Lower lobe of right lung (tissue), 2 donors: ENCODE results near the gene PHACTR3. TPM values are rescaled to one million over a fixed set of nuclear protein-coding genes. Genes with fewer than 3 reads are reported as not detected.
A peak's percentile ranks its signal among the peaks of the same experiment; 100 is the strongest.

Experiments used
- ATAC-seq, 2 donors: fragments of 200-7000 bp; cut with Tn5 transposase; one replicate each; pipeline ENCODE4 v1.9.1; 2020 to 2022; ENCODE audit warnings: mild to moderate bottlenecking in 2 of 2, moderate library complexity in 2 of 2
- DNase-seq: peaks from one replicate; pipeline ENCODE4 v3.0.0-alpha.2; 2020
- H3K27ac ChIP-seq: fragments of 200-600 bp; one replicate; pipeline ENCODE4 v1.8.0; 2022
- H3K27me3 ChIP-seq: fragments of 200-600 bp; one replicate; pipeline ENCODE4 v1.8.0; 2022; ENCODE audit warnings: low read depth
- H3K36me3 ChIP-seq: fragments of 200-600 bp; one replicate; pipeline ENCODE4 v1.8.0; 2022; ENCODE audit warnings: mild to moderate bottlenecking
- H3K4me1 ChIP-seq: fragments of 200-600 bp; one replicate; pipeline ENCODE4 v1.8.0; 2022
- H3K4me3 ChIP-seq: fragments of 200-600 bp; one replicate; pipeline ENCODE4 v1.8.0; 2022; ENCODE audit warnings: mild to moderate bottlenecking
- H3K9me3 ChIP-seq: fragments of 200-600 bp; one replicate; pipeline ENCODE4 v1.8.0; 2022
- intact Hi-C: fragments of 100-400 bp; cut with DNase I; formaldehyde crosslinking; loops from one replicate; pipeline ENCODE4 v1.11.0; 2022
- total RNA-seq: library from RNA; stranded (reverse); fragmentation: NEBNext Ultra II Directional; extraction: Animal tissue kit (Norgen Biotek cat#: 25700); gene quantifications from one replicate; pipeline ENCODE4 v1.2.1, GENCODE V29; 2021
- TF ChIP-seq, protein P1 (sequence below): fragments of 200-600 bp; IDR thresholded peaks from one replicate; pipeline ENCODE4 v1.8.0; 2022; ENCODE audit warnings: antibody characterized with exemption, mild to moderate bottlenecking
- donor health status: DM: no; HTN: yes; CAD: no; lungs with severe emphysema.

The PHACTR3 gene
- total RNA-seq, 1 donor from 2014 or later: 9.0 TPM

DNA sequence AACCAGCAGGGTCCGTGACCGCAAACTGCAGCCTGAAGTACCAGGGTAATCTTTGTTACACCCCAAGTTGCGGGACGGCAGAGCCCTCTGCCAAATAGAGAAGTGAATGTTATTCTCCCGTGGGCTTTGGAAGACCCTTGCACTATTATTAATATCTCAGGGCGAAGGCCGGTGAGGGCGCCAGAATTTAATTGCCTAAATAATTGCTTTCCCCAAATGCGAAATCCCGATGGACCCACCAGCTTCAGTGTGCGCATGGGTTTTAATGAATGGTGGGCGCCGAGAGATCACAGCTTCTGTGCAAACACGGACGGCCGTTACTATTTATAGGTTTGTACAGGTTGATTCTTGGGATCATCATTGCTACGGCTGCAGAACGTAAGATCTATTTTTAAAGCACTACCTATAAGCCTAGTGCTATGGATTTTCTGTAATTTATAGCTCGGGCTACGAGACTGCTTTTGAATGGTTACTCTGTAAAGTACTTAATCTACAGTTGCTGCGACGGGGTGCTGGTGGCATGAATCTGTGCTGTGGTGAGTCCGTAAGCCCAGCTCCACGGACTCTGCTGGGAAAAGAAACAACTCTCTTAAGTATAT is 15.2 kb upstream of the PHACTR3 start:
- Histone ChIP-seq H3K9me3 (no peaks in the 10 kb centered on the region), H3K36me3 (no peaks in the 10 kb centered on the region), H3K27ac (no peak overlapping the region), H3K27me3 (peaks cover 4% of the 10 kb centered on the region), H3K4me1 (no peaks in the 10 kb centered on the region), H3K4me3 (no peak overlapping the region)
- DNase-seq (no peak), ATAC-seq (no peak)
- intact Hi-C loops: no loop called here
- TF ChIP-seq, protein P1, sequence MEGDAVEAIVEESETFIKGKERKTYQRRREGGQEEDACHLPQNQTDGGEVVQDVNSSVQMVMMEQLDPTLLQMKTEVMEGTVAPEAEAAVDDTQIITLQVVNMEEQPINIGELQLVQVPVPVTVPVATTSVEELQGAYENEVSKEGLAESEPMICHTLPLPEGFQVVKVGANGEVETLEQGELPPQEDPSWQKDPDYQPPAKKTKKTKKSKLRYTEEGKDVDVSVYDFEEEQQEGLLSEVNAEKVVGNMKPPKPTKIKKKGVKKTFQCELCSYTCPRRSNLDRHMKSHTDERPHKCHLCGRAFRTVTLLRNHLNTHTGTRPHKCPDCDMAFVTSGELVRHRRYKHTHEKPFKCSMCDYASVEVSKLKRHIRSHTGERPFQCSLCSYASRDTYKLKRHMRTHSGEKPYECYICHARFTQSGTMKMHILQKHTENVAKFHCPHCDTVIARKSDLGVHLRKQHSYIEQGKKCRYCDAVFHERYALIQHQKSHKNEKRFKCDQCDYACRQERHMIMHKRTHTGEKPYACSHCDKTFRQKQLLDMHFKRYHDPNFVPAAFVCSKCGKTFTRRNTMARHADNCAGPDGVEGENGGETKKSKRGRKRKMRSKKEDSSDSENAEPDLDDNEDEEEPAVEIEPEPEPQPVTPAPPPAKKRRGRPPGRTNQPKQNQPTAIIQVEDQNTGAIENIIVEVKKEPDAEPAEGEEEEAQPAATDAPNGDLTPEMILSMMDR: no peak

DNA sequence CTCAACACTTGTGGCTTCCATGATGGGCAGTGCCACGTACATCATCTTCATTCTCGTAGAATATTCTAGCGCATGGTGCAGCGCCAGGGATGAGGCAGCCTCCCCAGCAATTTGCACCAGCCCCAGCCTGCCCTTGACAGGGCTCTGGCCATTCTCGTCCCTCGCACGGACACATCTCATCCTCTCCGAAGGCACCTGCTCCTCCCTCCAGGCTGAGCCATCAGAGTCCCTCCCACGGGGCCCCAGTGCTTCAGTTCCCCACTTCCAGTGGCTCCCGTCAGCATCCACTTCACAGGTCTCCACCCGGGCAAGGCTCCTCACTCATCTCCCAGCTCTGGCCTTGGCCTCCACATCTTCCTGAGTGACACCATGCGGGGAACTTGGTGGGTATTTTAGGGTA is 13.3 kb upstream of the PHACTR3 start:
- DNase-seq: no peak

DNA sequence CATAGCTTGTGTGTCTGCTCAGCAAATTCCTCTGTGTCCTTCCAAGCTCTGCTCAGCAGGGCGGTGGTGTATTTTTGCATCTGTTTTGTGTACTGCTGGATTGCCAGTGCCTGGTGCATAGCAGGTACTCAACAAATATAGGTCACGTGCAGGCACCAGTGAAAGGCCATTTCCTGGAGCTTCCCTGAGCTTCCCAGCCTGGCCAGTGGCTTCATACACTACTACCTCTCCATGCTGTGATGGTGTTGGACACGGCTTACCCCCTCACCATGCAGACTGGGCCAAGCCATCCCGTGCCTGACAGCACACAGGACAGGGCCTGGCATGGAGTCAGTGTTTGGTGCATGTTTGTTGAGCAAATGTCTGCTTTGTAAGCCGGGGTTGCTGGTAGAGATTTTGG is 7.7 kb upstream of the PHACTR3 start:
- H3K36me3 ChIP-seq: no peaks in the 10 kb centered on the region
- H3K4me1 ChIP-seq: no peaks in the 10 kb centered on the region
- ATAC-seq: no peak
- no peak for DNase-seq
- intact Hi-C loops: no loop called here
- H3K9me3 ChIP-seq: no peaks in the 10 kb centered on the region
- TF ChIP-seq, protein P1: no peak
- peaks cover 16% of the 10 kb centered on the region for H3K27me3 ChIP-seq
- H3K4me3 ChIP-seq: no peak overlapping the region
- no peak overlapping the region for H3K27ac ChIP-seq

More for the DNA sequence above, 13.3 kb upstream of the PHACTR3 start:
- TF ChIP-seq, protein P1: no peak
- H3K4me1 ChIP-seq: no peaks in the 10 kb centered on the region
- ATAC-seq: no peak
- no peaks in the 10 kb centered on the region for H3K36me3 ChIP-seq
- no peak overlapping the region for H3K4me3 ChIP-seq
- no peaks in the 10 kb centered on the region for H3K9me3 ChIP-seq
- intact Hi-C loops: no loop called here
- H3K27ac ChIP-seq: no peak overlapping the region
- H3K27me3 ChIP-seq: peaks cover 2% of the 10 kb centered on the region

DNA sequence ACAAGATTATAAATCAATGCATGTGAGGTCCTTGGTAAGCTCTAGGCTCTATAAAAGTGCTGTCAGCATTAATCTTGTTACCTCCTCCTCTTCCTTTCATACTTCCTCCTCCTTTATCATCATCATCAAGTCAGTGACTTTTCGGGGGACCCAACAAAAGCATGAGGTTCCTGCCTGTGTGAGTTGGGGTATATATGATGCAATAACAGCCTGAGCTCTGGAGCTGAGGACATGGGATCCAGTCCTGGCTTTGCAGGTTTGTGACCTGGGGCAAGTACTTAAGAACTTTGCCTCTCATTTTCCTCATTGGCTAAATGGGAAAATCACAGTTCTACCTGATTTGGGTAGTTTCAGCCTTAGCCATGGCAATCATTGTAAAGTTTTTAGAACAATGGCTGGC is 7.1 kb upstream of the PHACTR3 start:
- TF ChIP-seq, protein P1: no peak
- Histone ChIP-seq H3K36me3 (no peaks in the 10 kb centered on the region), H3K27ac (no peak overlapping the region), H3K4me3 (no peak overlapping the region), H3K27me3 (peaks cover 16% of the 10 kb centered on the region), H3K4me1 (no peaks in the 10 kb centered on the region), H3K9me3 (no peaks in the 10 kb centered on the region)
- DNase-seq: no peak
- intact Hi-C loops: no loop called here
- ATAC-seq: no peak

DNA sequence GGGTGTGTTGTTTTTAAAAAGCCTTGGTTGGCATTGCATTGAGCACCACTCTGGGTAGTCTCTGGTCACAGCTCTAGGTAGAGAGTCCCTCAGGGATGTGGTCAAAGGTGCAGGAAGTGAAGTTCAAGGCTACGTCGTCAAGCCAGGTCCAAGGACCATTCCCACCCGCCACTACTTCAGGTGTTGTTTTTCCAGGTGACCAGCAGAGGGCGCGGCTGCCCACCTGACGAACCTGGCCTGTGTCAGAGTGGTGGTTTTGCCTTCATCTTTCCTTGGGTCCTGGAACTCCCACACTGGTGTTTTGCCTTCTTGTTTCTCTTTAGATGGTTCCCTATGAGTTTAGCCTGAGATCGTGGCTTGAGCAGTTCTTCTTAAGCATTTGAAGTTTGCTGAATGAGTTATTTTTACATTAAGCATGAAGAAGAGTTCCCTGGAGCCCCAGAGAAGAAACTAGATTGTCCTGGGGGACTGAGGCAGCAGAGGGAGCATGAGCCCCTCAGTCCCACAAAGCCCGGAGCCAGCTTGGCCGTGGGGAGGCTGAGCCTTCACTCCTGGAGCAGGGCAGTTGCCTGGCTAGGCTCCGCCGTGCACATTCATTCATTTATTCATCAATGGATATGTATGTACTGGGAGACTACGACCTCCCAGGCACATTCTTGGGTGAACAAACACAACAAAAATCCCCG is 5.6 kb upstream of the PHACTR3 start:
- Histone ChIP-seq H3K36me3 (no peaks in the 10 kb centered on the region), H3K9me3 (no peaks in the 10 kb centered on the region), H3K4me1 (no peaks in the 10 kb centered on the region), H3K27me3 (peaks cover 24% of the 10 kb centered on the region), H3K4me3 (no peak overlapping the region), H3K27ac (no peak overlapping the region)
- TF ChIP-seq, protein P1: peak; percentile 73
- DNase-seq (no peak), ATAC-seq (peak; percentile 61 to 65)
- intact Hi-C loops: no loop called here
